Measurements from ENCODE around the gene USP21. TPM values are rescaled to one million over a fixed set of nuclear protein-coding genes. Genes with fewer than 3 reads are reported as not detected.

The USP21 gene
- total and polyA plus RNA-seq, 2 donors (not counting 3 experiments of a cell fraction or from before 2014, with no cell fraction given) = 19.7 to 29.2 TPM

GRCh38 chr1:161172776-161173376 lies 13.6 kb downstream of the USP21 start:
- DNase-seq (ENCODE audit: low read depth, low spot score) (no peak), FAIRE-seq (no peak)
- Histone ChIP-seq H3K27me3 (ENCODE audit: control insufficient read depth in 2 of 2, insufficient read depth in 2 of 2, low read length in 2 of 2) (no peaks in the 10 kb centered on the region), H3K9me3 (replicated peaks; ENCODE audit: control insufficient read depth, insufficient read depth, low read length) (no peaks in the 10 kb centered on the region), H3K9me1 (replicated peaks; ENCODE audit: control insufficient read depth, extremely low read depth, insufficient read depth, low read length) (no peaks in the 10 kb centered on the region), H3K4me1 (ENCODE audit: control insufficient read depth, extremely low read depth, insufficient read depth, low read length) (peaks cover 11% of the 10 kb centered on the region), H2AFZ (ENCODE audit: low read depth, low read length) (no peak overlapping the region), H3K36me3 (ENCODE audit: control insufficient read depth in 2 of 2, extremely low read depth in 1 of 2, insufficient read depth in 2 of 2, low read length in 2 of 2) (peaks cover 11 to 24% of the 10 kb centered on the region in 2 experiments), H3K4me2 (ENCODE audit: insufficient read depth, low read length) (no peak overlapping the region), H3K27ac (ENCODE audit: insufficient read depth, low read depth, low read length) (no peak overlapping the region), H4K20me1 (replicated peaks; ENCODE audit: control insufficient read depth, extremely low read depth, insufficient read depth, low read length) (no peaks in the 10 kb centered on the region), H3K4me3 (replicated peaks in 1 of 3; ENCODE audit: insufficient read depth in 1 of 3, low read depth in 1 of 3, low read length in 3 of 3) (no peak overlapping the region), H3K9ac (replicated peaks; ENCODE audit: extremely low read depth, insufficient read depth, low read length) (no peak overlapping the region), H3K79me2 (ENCODE audit: control insufficient read depth, insufficient read depth, low read length) (peaks cover 8% of the 10 kb centered on the region)
- intact Hi-C loops (cut with micrococcal nuclease) (no loop called here), dilution Hi-C loops (cut with MboI; ENCODE audit: extremely low pct_ligation_motif_present, low sequenced_read_pairs) (no loop called here)
- BruUV-seq (replicated peaks) = no TSS peak
- CTCF ChIA-PET = interaction anchor here (0.8 to 2.3 kb wide), 2 partner anchors 9 to 209 kb away, joined by 3 to 8 read pairs; no protein-coding TSS in a partner anchor
- no peak for TF ChIP-seq CTCF (IDR thresholded peaks at IDR 0.05; ENCODE audit: extremely low read depth in 1 of 2, insufficient read depth in 1 of 2, low read depth in 1 of 2, low read length in 2 of 2)
- no peak for TF ChIP-seq GATA2 (IDR thresholded peaks at IDR 0.05; ENCODE audit: insufficient read depth, insufficient read length, low read depth, low read length)
- TF ChIP-seq FOS (IDR thresholded peaks at IDR 0.05; ENCODE audit: borderline replicate concordance, insufficient read depth, low read length) = no peak
- TF ChIP-seq EZH2 (IDR thresholded peaks at IDR 0.05; ENCODE audit: borderline replicate concordance, low read depth, low read length, severe bottlenecking) = no peak
- TF ChIP-seq POLR2AphosphoS5 (IDR thresholded peaks at IDR 0.05; ENCODE audit: insufficient read depth, low read depth, low read length) = no peak
- TF ChIP-seq, protein P1, sequence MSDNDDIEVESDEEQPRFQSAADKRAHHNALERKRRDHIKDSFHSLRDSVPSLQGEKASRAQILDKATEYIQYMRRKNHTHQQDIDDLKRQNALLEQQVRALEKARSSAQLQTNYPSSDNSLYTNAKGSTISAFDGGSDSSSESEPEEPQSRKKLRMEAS (IDR thresholded peaks at IDR 0.05; ENCODE audit: insufficient read depth, insufficient read length) = no peak
- TF ChIP-seq JUN (IDR thresholded peaks at IDR 0.05; ENCODE audit: borderline replicate concordance, insufficient read depth, insufficient read length, low read depth) = no peak
- no peak for TF ChIP-seq POLR2A (IDR thresholded peaks at IDR 0.05; ENCODE audit: low read depth, low read length)
- no peak for TF ChIP-seq MYC (IDR thresholded peaks at IDR 0.05; ENCODE audit: low read depth, low read length)
- POLR2A ChIA-PET = no interaction called here

Data from endothelial cell of umbilical vein (primary cell).